Cerebellar cortex (tissue), 1 donor: Measurements from ENCODE around the gene PTK6.
A peak's percentile ranks its signal among the peaks of the same experiment; 100 is the strongest.

Source experiments
- DNase-seq: peaks from one replicate; pipeline ENCODE4 v3.0.0-alpha.2; 2015; ENCODE audit warnings: low spot score

PTK6 gene

DNA sequence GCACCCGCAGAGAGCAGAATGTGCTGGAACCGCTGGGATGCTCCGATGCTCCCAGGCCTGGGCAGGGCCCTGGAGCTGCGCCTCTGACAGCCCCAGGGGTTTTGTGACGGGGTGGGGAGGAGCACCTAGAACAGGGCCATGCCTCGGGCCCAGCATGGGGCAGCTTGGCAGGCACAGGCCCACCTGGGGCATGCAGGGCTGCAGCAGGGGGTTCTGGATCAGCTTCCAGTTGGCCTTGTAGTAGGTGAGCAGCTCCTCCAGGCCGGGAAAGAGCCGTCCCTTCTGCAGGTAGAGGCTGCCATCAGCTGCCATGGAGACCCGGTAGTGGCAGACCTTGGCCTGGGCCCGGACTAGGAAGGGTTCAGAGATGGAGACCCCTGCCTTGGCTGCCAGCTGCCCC lies 6.0 kb upstream of the PTK6 start:
- no peak for DNase-seq

DNA sequence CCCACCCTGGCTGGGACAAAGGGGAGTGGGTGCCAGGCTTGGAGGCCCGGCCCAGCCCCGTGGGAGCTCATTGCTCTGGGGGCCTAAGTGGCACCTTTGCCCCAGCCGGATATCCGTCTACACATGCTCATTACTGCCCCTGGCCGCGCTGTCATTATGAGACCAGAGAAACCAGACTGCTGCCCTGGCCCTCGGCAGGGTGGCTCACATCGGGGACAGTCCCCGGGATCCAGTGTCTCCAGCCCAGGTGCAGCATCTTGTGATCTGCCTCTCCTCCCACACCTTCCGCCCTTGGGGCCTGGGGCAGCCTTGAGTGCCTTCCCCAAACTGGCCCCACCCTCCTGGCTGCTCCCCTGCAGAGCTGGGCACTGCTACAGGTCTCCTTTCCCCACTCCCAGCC lies 5.5 kb upstream of the PTK6 start:
- DNase-seq: no peak

DNA sequence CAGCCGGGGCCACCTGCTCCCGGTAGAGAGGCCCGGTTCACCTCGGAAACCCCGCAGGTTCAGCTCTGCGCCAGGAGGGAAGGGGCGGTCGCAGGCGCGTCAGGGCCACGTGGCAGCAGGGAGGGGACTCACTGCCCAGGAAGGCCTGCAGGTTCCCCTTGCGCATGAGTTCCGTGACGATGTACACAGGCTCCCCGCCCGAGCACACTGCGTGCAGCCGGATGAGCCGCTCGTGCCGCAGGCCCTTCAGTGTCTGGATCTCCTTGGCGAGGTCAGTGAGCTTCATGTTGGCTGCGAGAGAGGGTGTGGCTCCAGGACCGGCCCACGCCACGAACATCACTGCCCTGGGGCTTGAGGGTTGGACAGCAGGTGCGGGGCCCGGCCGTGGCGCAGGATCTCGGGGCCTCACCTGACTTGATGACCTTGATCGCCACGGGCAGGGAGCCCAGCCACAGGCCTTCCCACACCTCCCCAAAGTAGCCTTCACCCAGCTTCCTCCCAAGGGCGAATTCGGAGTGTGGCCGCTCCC lies 4.9 kb upstream of the PTK6 start:
- no peak for DNase-seq

DNA sequence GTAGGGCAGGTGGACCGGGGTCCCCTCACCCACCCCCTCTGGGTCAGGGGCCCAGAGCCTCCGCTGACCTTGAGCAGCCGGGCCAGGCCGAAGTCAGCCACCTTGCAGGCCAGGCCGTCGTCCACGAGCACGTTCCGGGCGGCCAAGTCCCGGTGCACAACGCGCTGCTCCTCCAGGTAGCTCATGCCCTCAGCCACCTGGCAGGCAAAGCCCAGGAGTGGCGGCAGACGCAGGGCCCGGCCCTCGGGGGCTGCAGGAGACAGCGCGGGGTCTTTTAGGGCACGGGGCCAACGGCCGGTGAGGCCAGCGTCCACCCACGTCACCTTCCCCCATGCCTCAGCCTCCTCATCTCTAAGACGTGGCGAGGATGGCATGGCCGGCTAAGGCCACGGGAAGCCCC lies 4.2 kb upstream of the PTK6 start:
- DNase-seq: no peak

DNA sequence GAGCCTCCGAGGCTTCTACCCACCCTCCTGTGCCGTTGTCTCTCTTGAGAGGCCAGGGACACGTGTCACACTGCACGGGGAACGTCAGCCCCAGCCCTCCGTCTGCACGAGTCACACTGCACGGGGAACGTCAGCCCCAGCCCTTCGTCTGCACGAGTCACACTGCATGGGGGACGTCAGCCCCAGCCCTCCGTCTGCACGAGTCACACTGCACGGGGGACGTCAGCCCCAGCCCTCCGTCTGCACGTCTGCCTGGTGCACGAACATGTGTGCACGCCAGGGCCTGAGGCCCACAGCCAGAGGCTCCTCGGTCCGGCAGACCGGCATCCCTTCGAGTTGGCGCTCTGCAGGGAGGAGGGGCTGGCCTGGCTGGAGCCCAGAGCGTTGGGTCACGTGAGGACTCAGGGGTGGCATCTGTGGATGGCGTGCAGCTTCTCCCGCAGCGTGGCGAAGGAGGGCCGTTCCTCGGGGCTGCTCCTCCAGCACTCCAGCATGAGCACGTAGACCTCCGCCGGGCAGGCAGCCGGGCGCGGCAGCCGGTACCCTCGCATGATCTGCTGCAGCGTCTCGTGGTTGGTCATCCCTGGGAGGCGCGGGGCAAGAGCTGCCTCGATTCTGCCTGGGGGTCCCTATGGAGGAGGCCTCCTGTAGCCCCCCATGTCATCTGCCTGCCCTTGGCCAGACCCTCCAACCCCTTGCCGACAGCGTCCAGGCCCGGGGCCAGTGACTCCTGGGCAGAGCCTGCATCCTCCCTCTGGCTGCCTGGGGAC lies 3.4 kb upstream of the PTK6 start:
- no peak for DNase-seq

DNA sequence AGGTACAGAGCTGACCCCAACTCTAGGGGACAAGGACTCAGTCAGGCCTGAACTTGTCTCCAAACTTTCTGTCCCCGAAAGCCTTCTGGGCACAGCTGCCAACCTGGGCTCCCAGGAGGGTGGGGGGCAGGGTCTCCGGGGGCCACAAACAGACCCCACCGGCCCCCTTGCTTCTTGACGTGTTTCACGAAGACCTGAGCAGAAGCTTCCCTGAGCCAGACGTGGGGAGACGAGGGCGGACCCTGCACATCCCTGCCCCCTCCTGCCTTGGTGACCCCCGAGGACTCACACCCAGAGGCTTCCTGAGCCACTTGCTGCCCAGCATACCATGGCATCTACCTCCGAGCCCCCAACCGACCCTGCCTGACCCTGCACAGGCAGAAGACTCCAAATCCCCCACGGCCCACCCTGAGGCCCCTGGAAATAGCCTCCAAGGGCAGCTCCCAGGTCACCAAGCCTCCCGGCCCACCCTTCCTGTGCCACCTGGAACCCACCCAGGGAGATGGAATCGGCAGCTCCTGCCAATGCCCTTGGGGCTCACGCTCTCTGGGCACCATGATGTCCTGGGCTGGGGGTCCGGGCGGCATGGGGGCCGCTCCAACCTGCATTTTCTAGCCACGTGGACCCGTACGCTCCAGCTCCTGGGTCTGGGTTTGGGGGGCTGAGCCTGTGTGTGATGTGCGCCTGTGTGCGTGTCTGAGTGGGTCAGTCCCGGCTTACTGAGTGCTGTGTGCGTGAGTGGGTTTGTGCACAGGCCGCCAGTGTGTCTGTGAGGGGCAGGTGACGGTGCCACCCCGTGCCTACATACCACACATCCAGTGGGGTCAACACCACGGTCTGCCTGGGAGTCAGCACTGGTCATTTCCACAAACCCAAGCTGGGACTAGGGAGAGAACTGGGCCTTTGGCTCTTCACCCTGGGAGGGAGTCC lies 2.5 kb upstream of the PTK6 start:
- no peak for DNase-seq

DNA sequence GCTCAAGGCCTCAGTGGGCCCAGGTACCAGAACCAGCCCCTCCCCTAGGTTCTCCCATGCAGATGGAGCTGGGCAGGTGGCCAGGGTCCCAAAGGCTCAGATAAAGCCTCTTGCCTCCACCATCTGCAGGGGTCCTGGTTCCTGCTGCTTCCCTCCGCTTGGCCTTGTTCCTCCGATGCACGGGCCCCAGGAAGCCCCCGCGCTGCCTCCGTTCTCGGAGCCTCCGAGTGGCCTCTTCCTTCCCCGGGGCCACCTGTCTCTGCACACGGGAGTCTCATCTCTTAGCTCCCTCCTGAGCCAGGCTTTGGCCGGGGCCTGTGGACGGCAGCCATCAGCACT lies 1.9 kb upstream of the PTK6 start:
- DNase-seq: no peak

DNA sequence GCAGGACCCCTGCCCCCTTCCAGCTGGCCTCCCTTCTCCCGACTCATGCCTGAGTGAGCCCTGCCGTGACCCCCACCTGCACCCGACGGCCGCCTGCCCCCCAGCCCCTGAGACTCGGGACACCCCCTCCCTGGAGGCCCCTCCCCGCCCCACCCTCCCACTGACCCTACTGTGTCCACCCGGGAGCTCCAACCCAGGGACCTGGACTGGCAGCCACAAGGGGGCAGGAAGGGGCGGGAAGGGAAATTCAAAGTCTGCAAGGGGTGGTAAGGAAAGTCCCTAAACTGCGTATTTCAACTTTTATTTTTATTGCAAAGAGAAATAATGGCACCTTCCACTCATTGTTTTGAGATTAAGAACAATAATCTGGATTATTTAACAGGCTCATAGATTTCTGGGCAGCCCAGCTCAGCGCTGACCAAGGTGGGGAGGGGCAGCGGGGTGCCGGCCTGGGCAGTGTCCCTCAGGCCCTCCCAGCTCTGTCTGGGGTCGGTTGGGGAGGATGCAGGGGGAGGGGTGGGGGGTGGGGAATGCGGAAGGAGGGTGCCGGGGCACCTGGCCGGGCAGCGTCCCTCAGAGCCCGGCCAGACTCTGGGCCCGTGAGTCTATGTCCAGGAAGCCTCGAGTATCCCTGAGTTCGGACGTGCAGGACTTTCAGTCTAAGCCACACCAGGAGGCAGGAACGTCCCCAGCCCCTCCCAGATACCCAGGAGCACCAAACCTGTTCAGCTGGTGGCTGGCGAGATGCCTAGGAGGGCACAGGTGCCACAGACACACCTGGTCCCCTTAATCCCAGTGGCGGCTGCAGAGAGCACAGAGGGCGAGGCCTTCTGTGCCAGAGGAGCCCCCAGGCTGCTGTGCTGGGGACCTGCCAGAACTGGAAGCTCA lies 1.3 kb upstream of the PTK6 start:
- no peak for DNase-seq

DNA sequence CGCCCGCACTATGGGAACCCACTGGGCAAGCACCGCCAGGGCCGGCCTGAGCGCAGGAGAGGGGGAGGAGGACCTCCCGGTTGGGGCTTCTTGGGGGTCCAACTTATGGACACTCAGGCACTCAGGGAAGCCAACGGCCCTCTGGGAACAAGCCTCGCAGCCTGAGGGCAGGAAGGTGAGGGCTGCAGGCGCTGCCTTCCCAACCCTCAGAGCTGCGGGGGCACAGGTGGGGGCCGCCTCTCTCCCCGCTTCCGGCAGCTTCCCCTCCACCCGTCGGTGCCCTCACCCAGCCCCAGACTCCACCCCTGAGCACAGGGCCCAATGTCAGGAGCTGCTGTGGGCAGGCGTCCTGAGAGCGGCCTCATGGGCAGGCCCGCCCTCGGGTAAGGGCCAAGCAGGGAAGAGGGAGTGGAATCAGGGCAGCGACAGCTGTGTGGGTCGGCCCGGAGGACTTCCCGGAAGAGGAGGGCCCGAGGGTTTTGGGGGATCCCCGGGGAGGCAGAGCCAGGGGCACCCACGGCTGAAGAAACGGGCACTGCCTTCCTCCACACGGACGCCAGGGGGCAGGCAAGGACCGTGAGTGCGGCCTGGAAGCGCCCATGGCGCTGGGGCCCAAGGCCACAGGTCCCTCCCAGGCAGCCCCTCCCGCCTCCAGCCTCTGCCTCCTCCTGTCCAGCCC lies 488 bp upstream of the PTK6 start:
- DNase-seq: peak; percentile 83

DNA sequence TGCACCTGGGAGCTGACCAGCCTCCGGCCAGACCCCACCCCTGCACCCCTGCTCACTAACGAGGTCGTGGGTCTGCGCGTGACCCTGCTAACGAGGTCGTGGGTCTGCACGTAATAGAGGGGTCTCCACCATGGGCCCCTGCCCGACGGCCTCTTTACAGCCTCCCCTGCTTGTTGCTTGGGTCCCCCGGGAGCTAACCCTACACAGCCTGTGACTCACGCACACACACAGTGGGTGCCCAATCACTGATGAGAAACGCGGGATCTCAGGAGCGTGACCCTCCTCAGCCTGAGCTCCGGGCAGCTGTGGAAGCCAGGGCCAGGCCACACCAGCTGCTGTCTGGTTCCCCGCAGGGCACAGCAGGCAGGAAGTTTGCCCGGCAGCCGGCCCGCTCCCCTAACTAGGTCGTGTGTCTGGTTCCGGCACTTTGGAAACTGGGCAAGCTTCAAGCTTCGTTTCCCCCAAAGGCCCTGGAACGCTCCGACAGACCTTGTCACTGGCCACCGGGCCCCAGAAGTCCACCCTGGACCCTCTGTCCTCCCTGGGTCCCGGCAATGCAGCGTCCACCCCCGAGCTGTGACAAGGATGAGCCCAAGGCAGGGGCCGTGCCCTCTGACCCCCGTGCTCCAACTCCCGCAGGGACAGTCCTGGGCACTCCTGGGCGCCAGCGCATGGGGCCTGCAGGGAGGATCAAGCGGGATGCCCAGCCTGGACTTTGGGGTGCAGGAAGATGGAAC lies 767 bp downstream of the PTK6 start:
- no peak for DNase-seq

DNA sequence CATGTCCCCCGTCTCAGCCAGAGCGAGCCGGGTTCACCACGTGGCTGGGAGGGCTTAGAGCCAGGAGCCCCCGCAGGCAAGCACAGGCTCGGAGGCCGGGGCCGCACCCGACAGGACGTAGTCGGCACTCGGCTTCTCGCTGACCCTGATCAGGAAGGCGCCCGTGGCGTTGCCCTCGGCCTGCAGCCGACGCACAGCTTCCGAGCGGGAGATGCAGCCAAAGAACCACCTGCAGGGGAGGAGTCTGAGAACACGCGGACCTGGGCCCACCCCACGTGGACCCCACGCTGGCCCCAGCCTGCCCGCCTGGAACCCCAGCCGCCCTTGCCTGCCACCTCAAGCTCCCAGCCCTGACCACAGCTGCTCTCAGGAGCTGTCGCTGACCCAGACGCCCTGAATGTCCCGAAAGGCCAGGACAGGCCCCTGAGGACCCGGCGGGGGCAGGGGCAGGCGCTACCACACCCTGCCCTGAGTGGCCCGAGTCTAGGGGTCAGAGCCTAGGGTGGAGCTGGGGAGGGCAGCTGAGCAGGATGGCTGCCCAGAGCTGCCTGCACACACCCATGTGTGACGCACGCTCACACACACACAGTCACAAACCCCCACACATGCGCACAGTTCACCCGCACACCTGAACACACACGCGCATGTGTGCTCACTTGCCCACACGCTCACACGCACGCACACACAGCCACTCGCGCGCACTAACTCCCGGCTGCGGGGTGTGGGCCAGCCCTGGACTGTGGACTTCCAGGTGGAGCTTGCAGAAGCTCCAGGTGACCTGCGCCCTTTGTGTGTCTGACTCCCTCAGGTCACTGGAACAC lies 2.1 kb downstream of the PTK6 start:
- no peak for DNase-seq

DNA sequence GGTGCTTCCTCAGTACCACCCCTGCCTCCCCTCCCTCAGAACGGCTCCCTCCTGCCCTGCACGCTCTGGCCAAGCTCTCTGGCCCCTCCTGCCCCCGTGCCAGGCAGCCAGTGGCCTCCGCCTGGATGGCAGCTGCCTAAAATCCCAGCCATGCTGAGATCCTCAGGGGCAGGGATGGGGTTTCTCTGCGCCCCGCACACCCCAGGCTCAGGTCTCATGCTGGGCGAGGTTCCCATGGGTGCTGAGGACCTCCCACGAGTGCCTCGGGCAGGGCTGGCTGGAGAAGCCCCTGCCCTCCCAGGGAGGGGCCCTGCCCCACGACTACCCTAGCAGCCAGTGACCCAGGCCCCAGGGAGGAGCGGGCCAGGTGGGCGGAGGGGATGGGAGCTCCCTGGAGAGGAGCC lies 2.7 kb downstream of the PTK6 start:
- no peak for DNase-seq

DNA sequence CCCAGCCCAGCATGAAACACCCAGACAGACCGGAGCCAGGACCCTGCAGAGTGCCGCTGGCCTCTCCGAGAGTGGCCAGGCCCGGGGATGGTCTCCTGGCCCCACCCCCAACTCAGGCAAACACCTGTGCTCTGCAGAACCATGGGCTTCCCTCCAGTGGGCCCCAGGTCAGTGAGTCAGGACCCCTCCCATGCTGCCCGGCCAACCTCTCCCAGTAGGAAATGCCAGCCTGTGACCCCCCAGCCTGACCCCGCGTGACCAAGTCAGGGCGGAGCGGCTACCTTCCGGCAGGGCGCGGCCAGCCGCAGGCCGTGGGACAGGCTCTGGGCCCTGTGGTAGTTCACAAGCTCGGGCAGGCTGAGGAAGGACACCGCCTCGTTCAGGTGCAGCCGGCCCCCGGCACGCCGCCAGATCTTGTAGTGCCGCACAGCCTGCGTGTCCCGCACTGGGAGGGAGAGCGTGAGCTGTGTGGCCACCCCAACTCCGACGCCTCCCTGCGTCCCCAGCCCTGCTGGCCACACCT lies 3.2 kb downstream of the PTK6 start:
- DNase-seq: no peak

DNA sequence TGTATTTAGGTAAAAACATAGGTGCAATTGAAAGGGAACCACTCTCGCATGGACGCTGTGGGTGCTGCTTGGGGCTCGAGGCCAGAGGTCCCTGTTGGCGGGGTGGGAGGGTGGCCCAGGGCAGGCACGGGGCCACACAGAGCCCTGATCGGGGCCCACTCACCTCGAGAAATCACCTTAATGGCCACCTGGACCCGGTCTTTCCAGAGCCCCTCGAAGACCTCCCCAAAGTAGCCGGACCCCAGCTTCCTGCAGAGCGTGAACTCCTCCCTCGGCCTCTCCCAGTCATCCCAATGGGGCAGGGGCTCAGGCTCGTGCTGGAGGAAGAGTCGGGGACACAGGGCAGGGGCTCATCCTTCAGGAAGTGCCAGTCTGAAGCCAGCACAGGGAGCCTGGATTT lies 3.8 kb downstream of the PTK6 start:
- DNase-seq: no peak

DNA sequence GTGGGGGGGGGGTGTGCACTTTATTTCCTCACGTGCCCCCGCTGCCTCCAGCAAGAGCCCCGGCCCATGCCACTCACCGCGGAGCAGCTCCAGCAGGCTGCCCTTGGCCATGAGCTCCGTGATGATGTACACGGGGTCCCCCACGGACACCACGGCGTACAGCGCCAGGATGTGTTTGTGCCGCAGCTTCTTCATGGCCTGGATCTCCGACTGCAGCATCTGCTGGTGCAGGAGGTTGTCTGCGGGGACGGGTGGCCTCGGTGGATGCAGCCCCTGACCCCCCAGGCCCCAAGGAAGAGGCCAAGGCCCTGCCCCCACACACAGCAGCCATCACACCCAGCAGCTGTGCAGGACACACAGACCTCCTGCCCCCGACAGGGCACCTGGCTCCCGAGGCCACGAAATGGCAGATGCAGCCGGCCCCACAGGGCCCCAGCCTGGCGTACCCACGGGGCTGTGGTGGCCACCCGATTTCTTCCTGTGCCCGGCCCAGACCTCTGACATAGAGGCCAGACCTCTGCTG lies 4.7 kb downstream of the PTK6 start:
- no peak for DNase-seq

DNA sequence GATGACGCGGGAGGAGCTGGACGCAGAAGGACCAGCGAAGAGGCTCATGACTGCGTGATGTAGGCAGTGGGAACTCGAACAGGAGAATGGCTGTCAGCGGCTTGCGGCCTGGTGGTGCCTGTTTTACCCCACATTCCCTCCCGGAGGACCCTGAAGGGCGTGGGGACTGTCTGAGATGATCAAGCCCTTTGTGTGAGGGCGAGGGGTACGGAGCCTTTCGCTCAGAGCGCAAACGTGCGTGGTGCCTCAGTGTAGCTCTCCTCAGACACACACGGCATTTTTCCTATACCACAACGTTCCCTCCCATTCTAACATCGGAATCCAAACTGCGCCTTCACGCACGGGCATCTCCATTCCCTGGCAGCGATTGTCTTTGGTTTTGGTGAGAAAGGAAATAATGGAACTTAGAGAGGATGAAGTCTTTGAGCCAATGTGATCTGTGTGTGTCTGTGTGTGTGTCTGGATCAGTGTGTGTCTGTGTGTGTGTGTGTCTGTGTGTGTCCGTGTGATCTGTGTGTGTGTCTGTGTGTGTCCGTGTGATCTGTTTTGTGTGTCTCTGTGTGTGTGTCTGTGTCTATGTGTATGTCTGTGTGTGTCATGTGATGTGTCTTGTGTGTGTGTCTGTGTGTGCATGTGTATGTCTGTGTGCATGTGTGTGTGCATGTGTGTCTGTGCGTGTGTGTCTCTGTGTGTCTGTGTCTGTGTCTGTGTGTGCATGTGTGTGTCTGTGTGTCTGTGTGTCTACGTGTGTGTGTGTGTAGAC lies 5.3 kb downstream of the PTK6 start:
- no peak for DNase-seq

DNA sequence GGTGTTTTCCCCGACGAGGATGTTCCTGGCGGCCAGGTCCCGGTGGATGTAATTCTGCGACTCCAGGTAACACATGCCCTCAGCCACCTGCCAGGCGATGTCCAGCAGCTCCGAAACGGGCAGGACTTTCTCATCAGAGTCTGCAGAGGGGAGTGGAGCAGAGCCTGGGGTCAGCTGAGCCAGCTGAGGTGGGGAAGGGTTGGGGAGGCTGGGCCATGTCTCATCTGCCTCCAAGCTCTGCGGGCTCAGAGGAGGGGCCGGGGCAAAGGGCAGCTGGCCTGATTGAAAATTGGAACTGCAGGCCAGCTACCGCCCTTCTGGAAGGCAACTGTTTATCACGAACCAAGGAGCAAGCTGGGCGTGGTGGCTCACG lies 6.4 kb downstream of the PTK6 start:
- no peak for DNase-seq

DNA sequence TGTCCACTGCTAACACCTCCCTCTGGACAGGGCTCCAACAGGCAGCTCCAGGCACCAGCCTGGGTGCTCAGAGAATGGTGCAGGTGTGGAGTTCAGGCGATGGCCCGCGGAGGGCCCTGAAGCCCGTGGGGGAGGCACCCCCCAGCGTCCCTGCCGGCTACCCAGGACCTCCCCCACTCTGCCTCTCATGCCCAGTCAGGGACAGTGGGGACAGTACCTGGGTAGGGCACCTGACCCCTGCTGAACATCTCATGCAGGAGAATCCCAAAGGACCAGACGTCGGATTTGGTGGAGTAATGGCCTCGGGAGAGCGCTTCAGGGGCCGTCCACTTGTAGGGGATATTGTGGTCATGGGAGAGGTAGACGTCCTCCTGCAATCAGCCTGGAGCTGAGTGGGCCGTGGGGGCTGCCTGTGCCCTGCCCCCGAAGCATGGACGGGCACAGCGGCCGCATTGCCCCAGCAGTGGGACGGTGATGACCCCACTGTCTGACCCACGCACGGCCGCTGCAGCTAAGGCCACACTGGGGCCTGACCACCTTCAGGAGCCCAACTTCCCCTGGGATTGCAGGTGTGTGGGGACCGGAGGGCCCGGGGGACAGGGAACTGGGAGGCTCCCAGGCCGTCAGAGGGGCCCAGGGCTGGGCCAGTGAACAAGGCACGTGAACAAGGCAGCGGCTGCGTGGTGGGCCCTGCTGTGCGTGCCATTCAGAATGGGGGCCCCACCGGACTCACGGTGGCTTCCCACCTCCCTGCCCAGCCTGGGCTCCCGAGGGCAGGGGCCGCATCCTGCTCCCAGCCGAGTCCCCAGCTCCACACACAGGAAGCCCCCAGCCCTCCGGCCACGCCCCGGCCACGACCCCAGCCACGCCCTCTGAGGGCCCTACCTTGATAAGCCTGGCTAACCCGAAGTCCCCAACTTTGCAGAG lies 7.1 kb downstream of the PTK6 start:
- DNase-seq: no peak
